HEK293 (cell line): ENCODE results near the gene BBS12.

Source experiments
- CTCF ChIP-seq: fragments of 450-650 bp; formaldehyde crosslinking; IDR thresholded peaks from 2 replicates; pipeline ENCODE4 v1.5.1; 2016; ENCODE audit warnings: missing biosample characterization, missing genetic modification characterization
- ZNF311 ChIP-seq: fragments of 450-650 bp; formaldehyde crosslinking; IDR thresholded peaks from 2 replicates; pipeline ENCODE4 v1.5.1; 2017; ENCODE audit warnings: missing biosample characterization, missing genetic modification characterization, borderline replicate concordance

- TF ChIP-seq ZNF311 (tag by site-specific recombination) (no peak), CTCF (no peak)
These were observed 39.6 kb upstream of the BBS12 start for GRCh38 chr4:122692641-122693520.
